GM21381 (cell line): ENCODE data around the gene DCTN3.
"Not testable (repeated sequence)": the region's sequence is repeated elsewhere in the genome, so short reads cannot be mapped to it uniquely, and the experiment has no call there.

ENCODE experiments used
- ATAC-seq: cut with Tn5 transposase; IDR thresholded peaks from one replicate; pipeline ENCODE4 v1.9.1; 2021; ENCODE audit warnings: mild to moderate bottlenecking, moderate library complexity; ENCODE audit not compliant: unreplicated experiment

Gene DCTN3

DNA sequence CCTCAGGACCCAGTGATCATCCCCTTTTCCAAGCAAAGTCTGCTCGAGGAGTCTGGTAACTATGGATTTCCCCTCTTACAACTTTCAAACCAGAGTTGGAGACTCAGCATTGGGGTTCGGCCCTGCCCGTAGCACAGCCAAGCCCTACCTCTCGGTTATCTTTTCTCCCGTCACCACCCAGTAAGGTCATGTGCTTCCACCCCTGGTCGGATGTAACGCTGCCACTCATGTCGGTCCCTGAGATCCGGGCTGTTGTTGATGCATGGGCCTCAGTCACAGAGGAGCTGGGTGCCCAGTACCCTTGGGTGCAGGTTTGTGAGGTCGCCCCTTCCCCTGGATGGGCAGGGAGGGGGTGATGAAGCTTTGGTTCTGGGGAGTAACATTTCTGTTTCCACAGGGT, 27.4 kb upstream of the DCTN3 start:
- no peak for ATAC-seq

- no peak for ATAC-seq
These were observed 26.7 kb upstream of the DCTN3 start for GRCh38 chr9:34647084-34647403.

DNA sequence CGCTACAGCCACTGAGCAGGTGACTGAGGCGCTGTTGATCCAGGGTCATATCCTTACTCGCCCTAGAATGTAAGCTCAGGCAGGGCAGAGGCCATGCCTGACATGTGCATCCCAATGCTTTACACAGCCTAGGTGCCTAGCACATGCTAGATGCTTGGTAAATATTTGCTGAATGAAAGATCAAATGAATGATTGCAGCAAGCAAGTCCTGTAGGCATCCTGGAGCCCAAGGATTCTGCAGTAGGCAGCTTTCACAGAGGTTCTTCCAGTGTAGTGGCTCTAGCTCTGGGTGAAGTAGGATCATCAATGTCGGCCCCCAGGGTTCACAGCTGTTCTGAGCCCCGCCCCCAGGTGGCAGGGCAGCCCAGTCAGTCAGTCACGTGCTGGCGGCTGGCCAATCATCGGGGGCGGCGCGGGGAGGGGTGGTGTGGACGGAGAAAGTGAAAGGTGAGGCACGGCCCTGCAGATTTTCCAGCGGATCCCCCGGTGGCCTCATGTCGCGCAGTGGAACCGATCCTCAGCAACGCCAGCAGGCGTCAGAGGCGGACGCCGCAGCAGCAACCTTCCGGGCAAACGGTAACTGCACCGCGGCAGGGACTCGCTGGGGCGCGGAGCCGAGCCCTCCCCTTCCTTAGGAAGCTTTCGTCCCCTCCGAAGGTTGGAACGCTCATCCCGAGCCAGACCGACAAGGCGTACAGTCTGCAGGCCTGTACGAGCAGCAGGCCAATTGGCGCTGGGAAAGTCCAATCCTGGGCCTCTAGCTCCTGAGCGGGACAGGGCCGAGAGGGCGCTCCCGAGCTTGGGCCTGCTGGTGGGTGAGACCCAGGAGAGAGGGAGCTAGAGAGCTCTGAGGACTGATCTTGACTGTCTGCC, 26.2 kb upstream of the DCTN3 start, which contains the start of gene GALT:
Gene GALT, plus strand, starts transcription at position 465 of the 873 bp plus-strand sequence. Its CDS starts 30 bp downstream, at position 495.
- peak; percentile 85 for ATAC-seq

DNA sequence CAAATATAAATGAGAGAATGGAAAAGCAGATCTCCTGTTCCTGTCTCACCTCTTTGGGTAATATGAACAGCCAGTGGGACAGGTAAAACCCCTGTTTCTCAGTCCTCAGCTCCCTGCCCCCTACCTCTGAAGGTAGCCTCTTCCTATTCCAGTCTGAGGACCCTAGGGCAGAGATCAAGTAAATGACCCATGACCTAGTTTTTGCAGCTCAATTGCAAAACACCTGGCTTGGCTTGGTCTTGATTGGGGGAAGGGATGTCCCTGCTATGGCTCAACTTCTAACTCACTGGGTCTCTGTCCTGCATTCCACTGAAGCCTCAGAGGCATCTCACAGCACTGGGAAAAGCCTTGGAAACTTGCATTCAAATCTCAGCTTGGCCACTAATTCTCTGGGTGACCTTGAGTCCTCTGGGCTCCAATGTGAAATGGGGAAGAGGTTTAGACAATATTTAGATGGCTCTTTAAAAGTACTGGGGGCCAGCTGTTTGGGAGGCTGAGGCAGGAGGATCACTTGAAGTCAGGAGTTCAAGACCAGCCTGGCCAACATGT, 24.5 kb upstream of the DCTN3 start:
- no peak for ATAC-seq

DNA sequence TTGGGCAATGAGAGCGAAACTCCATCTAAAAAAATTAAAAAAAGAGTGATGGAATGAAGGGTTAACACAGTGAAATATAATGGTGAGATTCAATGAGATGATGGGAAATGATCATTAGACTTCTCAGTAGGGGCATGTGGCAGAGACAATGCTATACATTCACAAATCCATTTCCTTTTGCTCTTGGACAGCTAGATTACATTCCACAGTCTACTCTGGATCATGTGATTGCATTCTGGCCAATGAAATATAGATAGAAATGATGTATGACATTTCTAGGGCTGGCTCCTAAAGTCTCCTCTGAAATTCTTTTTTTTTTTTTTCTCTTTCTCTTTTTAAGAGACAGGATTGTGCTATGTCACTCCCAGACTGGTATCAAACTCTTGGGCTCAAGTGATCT, 22.4 kb upstream of the DCTN3 start:
- ATAC-seq: no peak

GRCh38 chr9:34639322-34639721, 19.0 kb upstream of the DCTN3 start:
- not testable (repeated sequence) for ATAC-seq

DNA sequence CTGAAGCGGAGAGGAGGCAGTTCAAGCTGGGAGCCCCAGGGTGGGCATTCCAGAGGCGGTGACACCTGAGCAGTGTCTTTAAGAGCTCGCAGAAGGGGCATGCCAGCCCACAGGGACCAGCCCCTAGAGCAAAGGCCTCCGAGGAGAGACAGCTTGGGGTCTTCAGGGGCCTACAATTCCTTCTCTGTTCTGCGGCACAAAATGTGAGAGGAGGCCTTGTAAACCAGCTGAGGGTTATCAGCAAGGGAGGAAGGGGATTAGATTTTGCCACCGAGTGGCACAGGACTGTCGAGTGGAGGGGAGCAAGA, 17.8 kb upstream of the DCTN3 start:
- no peak for ATAC-seq

DNA sequence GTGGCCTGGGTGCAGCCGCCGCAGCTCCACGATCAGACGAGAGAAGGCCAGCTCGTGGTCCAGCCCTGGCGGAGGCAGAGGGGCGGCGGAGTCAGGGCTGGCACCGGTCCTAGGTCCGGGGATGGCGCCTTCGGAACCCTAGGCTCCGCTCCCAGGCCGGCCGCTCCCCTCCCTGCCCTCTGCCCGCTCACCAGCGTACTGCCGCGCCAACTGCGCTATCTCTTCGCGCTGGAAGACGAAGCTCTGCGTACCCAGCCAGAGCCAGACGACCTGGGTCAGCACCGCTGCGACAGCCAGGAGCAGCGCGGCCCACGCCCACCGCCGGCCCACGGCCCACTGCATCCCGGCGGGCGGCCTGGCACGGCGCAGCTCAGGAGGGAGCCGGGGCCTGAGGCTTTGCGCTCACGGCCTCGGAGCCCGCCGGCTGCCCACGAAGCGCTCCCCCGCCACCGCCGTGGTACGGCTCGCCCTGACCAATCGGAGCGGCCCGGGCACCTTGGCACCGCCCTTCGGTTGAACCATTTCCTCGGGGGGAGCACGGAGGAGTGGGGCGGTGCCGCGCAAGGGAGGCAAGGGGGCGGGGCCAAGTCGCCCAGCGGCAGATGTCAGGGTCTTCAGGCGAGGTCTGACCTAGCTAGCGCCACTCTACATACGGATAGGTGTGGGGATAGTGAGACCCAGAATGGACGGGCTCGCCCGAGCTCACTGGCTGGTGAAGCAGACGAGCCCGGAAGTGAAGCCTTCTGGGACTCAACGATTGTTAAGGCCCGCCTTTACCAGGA, 17.3 kb upstream of the DCTN3 start, which contains the start of gene SIGMAR1:
Gene SIGMAR1, minus strand, starts transcription at position 432 of the 782 bp plus-strand sequence. Its CDS starts 90 bp downstream, at position 342.
- ATAC-seq: peak; percentile 92

DNA sequence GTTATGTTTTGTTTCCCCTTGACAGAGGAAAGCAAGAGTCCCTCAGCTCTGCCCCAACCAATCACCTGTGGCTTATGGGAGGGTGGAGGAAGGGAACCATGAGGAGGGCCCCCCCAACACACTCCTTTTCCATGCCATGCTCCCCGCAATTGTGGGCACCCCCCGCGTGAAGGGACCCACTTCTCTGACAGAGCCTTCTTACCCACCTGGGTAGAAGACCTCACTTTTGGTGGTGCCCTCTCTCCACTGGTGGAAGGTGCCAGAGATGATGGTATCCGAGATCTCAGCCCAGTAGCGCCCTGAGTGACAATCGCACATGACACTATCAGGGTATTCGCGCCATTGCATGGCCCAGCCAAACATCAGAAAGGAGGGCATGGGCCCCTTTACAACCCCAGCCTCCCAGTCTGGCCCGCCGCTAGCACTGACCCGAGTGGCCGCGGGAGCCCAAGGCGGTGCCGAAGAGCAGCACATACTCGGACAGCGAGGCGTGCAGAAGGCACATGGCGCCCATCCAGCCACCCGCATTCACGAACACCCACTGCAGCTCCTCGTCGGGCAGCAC, 16.6 kb upstream of the DCTN3 start:
- no peak for ATAC-seq

DNA sequence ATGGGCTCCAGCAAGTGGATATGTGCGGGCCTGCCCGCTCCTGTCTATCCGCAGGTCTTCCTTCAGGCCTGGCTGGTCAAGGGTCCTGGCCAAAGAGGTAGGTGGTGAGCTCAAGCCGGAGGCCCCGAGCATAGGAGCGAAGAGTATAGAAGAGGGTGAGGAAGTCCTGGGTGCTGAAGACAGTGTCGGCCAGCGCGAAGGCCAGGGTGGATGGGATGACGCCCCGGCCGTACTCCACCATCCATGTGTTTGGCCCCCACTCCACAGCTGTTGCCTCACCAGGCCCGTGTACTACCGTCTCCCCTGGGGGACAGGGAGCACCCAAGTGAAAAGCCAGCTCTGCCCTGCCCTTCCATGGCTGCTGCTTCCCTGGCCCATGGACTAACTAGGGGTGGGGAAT, 15.3 kb upstream of the DCTN3 start:
- ATAC-seq: no peak

DNA sequence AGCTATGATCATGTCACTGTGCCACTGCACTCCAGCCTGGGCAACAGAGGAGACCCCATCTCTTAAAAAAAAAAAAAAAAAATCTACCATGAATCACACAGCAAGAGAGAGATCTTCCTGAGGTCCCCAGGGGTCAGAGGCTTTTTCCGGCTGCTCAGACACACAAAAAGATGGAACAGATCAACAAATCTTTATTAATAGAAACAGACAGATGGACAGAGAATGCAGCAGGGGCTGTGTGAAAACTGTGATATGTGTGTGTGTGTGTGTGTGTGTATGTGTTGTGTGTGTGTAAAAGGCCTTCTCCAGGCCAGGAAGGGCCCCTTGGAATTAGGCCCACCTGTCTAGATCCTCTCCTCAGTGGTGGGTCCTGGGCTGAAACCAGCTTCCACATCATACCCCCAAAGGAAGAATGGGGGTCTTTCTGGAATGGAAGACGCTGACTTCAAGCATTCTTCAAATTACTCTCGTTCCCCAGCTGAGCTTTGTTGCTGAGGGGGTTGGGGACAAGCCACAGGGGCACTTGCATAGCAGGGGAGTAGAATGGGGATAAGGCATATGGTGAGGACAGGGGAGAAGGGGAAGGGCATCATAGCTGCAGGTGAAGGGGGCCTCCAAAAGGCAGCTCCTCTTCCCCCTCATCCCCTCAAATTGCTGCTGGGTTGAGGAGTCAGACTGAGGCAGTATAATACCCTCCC, 14.4 kb upstream of the DCTN3 start:
- no peak for ATAC-seq

- no peak for ATAC-seq
These were observed 13.7 kb upstream of the DCTN3 start for GRCh38 chr9:34633851-34634550.

DNA sequence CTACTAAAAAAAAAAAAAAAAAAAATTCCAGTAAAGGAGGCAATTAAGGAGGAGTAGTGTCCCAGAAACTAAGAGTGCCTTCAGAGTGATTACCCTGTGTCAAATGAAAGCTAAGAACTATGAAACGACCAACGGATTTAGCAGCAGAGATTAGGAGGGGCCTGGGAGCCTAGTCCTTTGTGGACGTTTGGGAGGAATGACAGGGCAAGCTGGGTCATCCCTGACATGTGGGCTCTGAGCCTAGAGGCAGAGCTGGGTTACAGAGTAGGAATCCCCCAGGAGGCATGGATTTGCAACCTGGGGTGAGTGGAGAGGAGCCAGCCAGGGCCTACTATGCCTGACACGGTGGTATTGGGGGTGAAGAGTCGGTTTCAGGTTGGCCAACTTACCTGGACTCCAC, 12.9 kb upstream of the DCTN3 start:
- ATAC-seq: no peak

DNA sequence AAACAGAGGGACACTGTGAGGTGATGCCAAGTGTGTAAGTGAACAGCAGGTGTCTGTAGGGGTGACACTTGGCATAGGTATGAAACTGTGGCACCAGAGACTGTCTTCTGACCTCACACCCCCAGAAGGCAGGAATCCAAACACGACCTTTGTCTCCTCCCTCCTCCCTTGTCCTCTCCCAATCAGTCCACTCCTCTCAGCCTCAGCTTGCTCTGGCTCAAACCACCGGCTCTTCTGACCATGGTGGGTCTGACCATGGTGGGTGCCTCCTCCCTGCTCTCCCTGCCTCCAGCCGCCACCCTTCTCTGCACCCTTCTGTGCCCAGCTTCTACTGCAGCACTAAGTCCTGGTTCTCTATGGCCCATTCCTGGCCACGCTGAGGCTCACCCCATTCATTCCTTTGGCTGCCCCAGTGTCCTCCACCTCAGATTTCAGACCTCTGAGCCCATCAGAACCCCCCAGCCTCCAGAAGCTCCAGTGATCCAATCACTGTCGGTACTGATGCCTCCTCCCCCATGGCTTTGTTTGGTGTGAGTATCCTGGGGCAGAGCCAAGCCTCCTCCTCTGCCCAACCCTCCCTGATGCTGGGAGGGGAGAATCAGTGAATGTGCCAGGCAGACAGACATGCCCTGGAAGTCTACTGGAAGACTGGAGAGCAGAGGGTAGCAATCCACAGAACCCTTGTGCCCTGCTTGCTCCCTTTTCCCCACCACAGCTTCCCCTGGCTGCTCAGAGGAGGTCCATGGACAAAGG, 10.3 kb upstream of the DCTN3 start:
- no peak for ATAC-seq

DNA sequence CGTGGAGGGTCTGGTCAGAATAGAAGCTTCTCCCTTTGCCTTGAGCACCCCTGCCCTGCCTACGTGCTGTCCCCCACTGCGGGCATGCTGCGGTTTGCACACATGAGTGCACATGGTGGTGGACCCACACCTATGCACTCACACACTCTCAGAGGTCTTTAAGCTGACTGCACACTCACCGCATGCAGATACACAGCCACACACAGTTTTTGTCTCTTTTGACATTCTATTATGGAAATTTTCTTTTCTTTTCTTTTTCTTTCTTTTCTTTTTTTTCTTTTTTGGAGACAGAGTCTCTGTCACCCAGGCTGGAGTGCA, 9.2 kb upstream of the DCTN3 start:
- ATAC-seq: no peak

DNA sequence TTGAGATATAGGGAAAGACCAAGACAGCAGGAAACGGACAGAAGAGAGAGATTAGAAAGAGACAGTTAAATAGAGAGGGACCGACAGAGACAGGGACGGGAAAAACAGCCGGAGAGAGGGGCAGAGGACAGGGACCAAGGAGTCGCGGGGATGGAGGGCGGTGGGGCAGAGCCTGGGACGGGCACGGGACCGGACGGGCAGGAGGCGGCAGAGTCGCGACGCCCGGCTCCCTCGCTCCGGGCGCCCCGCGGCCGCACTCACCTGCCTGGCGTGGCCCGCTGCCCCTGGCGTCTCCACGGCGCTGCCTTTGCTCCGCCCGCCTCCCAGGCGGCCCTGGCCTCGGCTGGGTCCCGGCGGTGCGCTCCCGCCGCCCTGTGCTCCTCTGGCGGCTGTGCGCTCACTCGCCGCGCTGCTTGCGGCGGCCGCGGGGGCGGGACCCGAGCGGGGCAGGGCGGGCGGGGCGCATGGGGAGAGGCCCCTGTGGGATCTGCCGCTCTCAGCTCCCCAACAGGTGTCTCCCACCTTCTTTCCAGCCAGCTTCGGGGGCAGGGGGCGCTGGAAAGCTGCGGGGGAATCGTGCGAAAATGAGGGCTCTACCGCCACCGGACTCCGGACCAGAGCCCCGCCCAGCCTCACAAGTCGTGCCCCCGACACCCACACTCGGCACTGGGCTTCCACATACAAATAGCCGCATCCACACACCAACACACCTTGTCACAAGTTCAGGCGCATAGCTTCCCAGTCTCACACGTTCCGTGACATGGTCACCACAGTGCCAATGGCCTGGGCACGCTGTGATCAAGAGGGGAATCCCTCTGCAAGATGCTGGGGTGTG, 8.6 kb upstream of the DCTN3 start, which contains the start of gene ARID3C:
Gene ARID3C, minus strand, starts transcription at position 411 of the 835 bp plus-strand sequence. CDS start 1,052 bp downstream, outside the sequence.
- no peak for ATAC-seq

GRCh38 chr9:34627716-34628655, 7.7 kb upstream of the DCTN3 start:
- no peak for ATAC-seq

DNA sequence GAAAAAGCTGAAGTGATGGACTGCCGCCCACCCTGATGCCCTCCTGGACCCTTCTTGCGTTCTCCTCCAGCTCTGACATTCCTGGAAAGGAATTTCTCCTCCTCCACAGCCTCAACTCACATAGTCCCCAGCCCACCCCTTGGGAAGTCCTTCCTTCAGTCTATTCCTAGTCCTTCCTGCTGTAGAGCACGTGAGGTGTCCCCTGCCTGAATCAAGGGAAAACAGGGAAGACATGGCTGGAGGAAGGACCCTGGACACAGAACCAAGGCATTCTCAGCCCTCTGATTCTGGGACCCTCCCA, 4.8 kb upstream of the DCTN3 start:
- ATAC-seq: no peak
